H1 (cell line): ENCODE results near the gene UBXN11. TPM values are rescaled to one million over a fixed set of nuclear protein-coding genes. Genes with fewer than 3 reads are reported as not detected.

Experiments used
- CTCF ChIA-PET: fragments of 300-600 bp; sonication (Branson Sonifier 250); formaldehyde crosslinking; loops from one replicate; lab custom pipeline; 2021; ENCODE audit not compliant: partially characterized antibody; lab: Charles Lee
- POLR2A ChIA-PET: fragments of 300-600 bp; sonication (Branson Sonifier 250); formaldehyde crosslinking; loops from one replicate; lab custom pipeline; 2021; ENCODE audit warnings: inconsistent platforms; ENCODE audit not compliant: partially characterized antibody; lab: Charles Lee
- DNase-seq, 2 experiments: peaks; one replicate each; pipeline versions ENCODE4 v3.0.0 to v3.0.0-alpha.2; 2010 to 2022; ENCODE audit warnings: low spot score in 2 of 2, low read depth in 1 of 2, mixed read lengths in 1 of 2
- FAIRE-seq: peaks from 2 replicates; lab custom pipeline; 2011; peaks lifted over from hg19 to GRCh38; lab: Jason Lieb, UNC
- H2AFZ ChIP-seq: 2 replicates; pipeline ENCODE4 v1.8.1; 2012; ENCODE audit warnings: low read length, inconsistent platforms
- H2AK5ac ChIP-seq: 2 replicates; pipeline ENCODE4 v1.6.1; 2013; ENCODE audit warnings: low read depth, low read length
- H2BK120ac ChIP-seq: replicated peaks from 2 replicates; pipeline ENCODE3; 2013; ENCODE audit warnings: low read depth, low read length, inconsistent platforms
- H2BK12ac ChIP-seq: 2 replicates; pipeline ENCODE4 v1.6.1; 2013; ENCODE audit warnings: low read depth, low read length
- H2BK15ac ChIP-seq: 2 replicates; pipeline ENCODE4 v1.6.1; 2013; ENCODE audit warnings: low read length
- H2BK20ac ChIP-seq: 2 replicates; pipeline ENCODE4 v1.6.1; 2013; ENCODE audit warnings: low read length
- H2BK5ac ChIP-seq: 2 replicates; pipeline ENCODE4 v1.6.1; 2013; ENCODE audit warnings: low read depth, low read length
- H3K14ac ChIP-seq: 2 replicates; pipeline ENCODE4 v1.6.1; 2013; ENCODE audit warnings: inconsistent platforms; ENCODE audit not compliant: insufficient read length
- H3K18ac ChIP-seq: 2 replicates; pipeline ENCODE4 v1.6.1; 2013; ENCODE audit warnings: low read length; ENCODE audit errors: extremely low read depth
- H3K23ac ChIP-seq: 2 replicates; pipeline ENCODE4 v1.6.1; 2013; ENCODE audit warnings: inconsistent platforms; ENCODE audit not compliant: insufficient read length
- H3K23me2 ChIP-seq: 2 replicates; pipeline ENCODE4 v1.6.1; 2013; ENCODE audit warnings: low read depth, low read length
- H3K27ac ChIP-seq: 2 replicates; pipeline ENCODE4 v1.6.1; 2011; ENCODE audit warnings: low read depth, low read length, inconsistent platforms
- H3K27me3 ChIP-seq, 4 experiments: replicated peaks in 1 of 4; 1 replicate in 1 of 4; 2 replicates in 3 of 4; pipeline versions ENCODE4 v1.6.1 to v1.8.1; 2011 to 2013; ENCODE audit warnings: low read length in 3 of 4, mild to moderate bottlenecking in 3 of 4, inconsistent platforms in 2 of 4, mixed read lengths in 2 of 4, moderate library complexity in 1 of 4; ENCODE audit not compliant: control insufficient read depth in 3 of 4, insufficient read depth in 3 of 4; ENCODE audit errors: extremely low read depth in 1 of 4
- H3K36me3 ChIP-seq, 4 experiments: 2 replicates each; pipeline versions ENCODE4 v1.6.1 to v1.8.1; 2011 to 2013; ENCODE audit warnings: mild to moderate bottlenecking in 4 of 4, low read length in 3 of 4, moderate library complexity in 2 of 4, control low read depth in 1 of 4, inconsistent platforms in 1 of 4; ENCODE audit not compliant: insufficient read depth in 4 of 4, control insufficient read depth in 2 of 4
- H3K4ac ChIP-seq: replicated peaks from 2 replicates; pipeline ENCODE3; 2013; ENCODE audit warnings: low read length, low read depth, mixed read lengths, inconsistent platforms; ENCODE audit not compliant: insufficient read length
- H3K4me1 ChIP-seq, 4 experiments: replicated peaks in 1 of 4; 1 replicate in 1 of 4; 2 replicates in 3 of 4; pipeline versions ENCODE4 v1.6.1 to v1.8.1; 2011 to 2013; ENCODE audit warnings: low read length in 3 of 4, inconsistent platforms in 2 of 4, mixed read lengths in 1 of 4; ENCODE audit not compliant: insufficient read depth in 4 of 4, control insufficient read depth in 3 of 4
- H3K4me2 ChIP-seq, 2 experiments: 2 replicates each; pipeline versions ENCODE4 v1.6.1 to v1.8.1; 2011 to 2013; ENCODE audit warnings: low read depth in 2 of 2, low read length in 2 of 2, control low read depth in 1 of 2, inconsistent platforms in 1 of 2, mild to moderate bottlenecking in 1 of 2; ENCODE audit not compliant: insufficient read depth in 1 of 2
- H3K4me3 ChIP-seq, 4 experiments: fragments of 200-600, 300-600 bp in 1 of 4; sonication (generic), shearing (Covaris generic), sonication (Bioruptor Twin) in 1 of 4; 2 replicates each; pipeline versions ENCODE4 v1.5.1 to v1.8.1; 2011 to 2016; ENCODE audit warnings: low read length in 4 of 4, low read depth in 3 of 4, control low read depth in 2 of 4, inconsistent platforms in 2 of 4, mild to moderate bottlenecking in 2 of 4, mixed read lengths in 1 of 4, moderate library complexity in 1 of 4; ENCODE audit not compliant: insufficient read depth in 2 of 4; ENCODE audit errors: extremely low read depth in 1 of 4
- H3K56ac ChIP-seq: replicated peaks from 2 replicates; pipeline ENCODE3; 2013; ENCODE audit warnings: low read depth, mild to moderate bottlenecking, mixed read lengths, low read length, inconsistent platforms; ENCODE audit not compliant: insufficient read length
- H3K79me1 ChIP-seq: 2 replicates; pipeline ENCODE4 v1.6.1; 2013; ENCODE audit warnings: low read depth, low read length, control low read depth
- H3K79me2 ChIP-seq, 2 experiments: 2 replicates each; pipeline versions ENCODE4 v1.6.1 to v1.8.1; 2012 to 2013; ENCODE audit warnings: low read length in 2 of 2, mild to moderate bottlenecking in 2 of 2, inconsistent platforms in 1 of 2; ENCODE audit not compliant: insufficient read depth in 2 of 2, control insufficient read depth in 1 of 2
- H3K9ac ChIP-seq, 4 experiments: replicated peaks in 1 of 4; 1 replicate in 1 of 4; 2 replicates in 3 of 4; pipeline versions ENCODE4 v1.6.1 to v1.8.1; 2011 to 2013; ENCODE audit warnings: low read depth in 3 of 4, low read length in 3 of 4, control low read depth in 2 of 4, mild to moderate bottlenecking in 2 of 4, moderate library complexity in 2 of 4, inconsistent platforms in 1 of 4; ENCODE audit errors: extremely low read depth in 1 of 4
- H3K9me3 ChIP-seq, 2 experiments: 2 replicates each; pipeline versions ENCODE4 v1.6.1 to v1.8.1; 2012 to 2013; ENCODE audit warnings: mild to moderate bottlenecking in 2 of 2, moderate library complexity in 2 of 2, control low read depth in 1 of 2, inconsistent platforms in 1 of 2, low read depth in 1 of 2, low read length in 1 of 2, mixed read lengths in 1 of 2; ENCODE audit not compliant: insufficient read depth in 2 of 2
- H4K20me1 ChIP-seq, 2 experiments: replicated peaks in 1 of 2; 2 replicates each; pipeline versions ENCODE3 to v1.8.1; 2011 to 2013; ENCODE audit warnings: inconsistent platforms in 2 of 2, low read length in 2 of 2, mild to moderate bottlenecking in 1 of 2; ENCODE audit not compliant: insufficient read depth in 2 of 2, control insufficient read depth in 1 of 2
- H4K5ac ChIP-seq: 2 replicates; pipeline ENCODE4 v1.6.1; 2013; ENCODE audit warnings: low read length, low read depth, mixed read lengths, inconsistent platforms; ENCODE audit not compliant: insufficient read length
- H4K8ac ChIP-seq: 2 replicates; pipeline ENCODE4 v1.8.0; 2013; ENCODE audit warnings: mild to moderate bottlenecking, moderate library complexity, low read length, inconsistent platforms; ENCODE audit not compliant: insufficient read depth; ENCODE audit errors: extremely low read depth
- H4K91ac ChIP-seq: replicated peaks from 2 replicates; pipeline ENCODE3; 2013; ENCODE audit warnings: low read length, mixed read lengths, inconsistent platforms; ENCODE audit not compliant: insufficient read length
- BACH1 ChIP-seq: IDR thresholded peaks from 2 replicates; pipeline ENCODE4 v1.6.1; 2012; ENCODE audit warnings: low read length, improper control_type of control experiment
- CHD2 ChIP-seq: IDR thresholded peaks from 2 replicates; pipeline ENCODE4 v1.6.1; 2012; ENCODE audit warnings: low read length, improper control_type of control experiment
- EP300 ChIP-seq, 2 experiments: IDR thresholded peaks; 1 replicate in 1 of 2; 2 replicates in 1 of 2; pipeline ENCODE4 v1.6.1; 2011 to 2012; ENCODE audit warnings: low read depth in 2 of 2, low read length in 2 of 2, mild to moderate bottlenecking in 2 of 2, borderline replicate concordance in 1 of 2, inconsistent platforms in 1 of 2, moderate library complexity in 1 of 2
- GABPA ChIP-seq: IDR thresholded peaks from 2 replicates; pipeline ENCODE4 v1.6.1; 2011; ENCODE audit warnings: mild to moderate bottlenecking, low read length, moderate library complexity, borderline replicate concordance; ENCODE audit not compliant: insufficient read depth
- GTF2F1 ChIP-seq: IDR thresholded peaks from 2 replicates; pipeline ENCODE4 v1.6.1; 2012; ENCODE audit warnings: low read depth, low read length, improper control_type of control experiment, borderline replicate concordance
- JUND ChIP-seq: IDR thresholded peaks from 2 replicates; pipeline ENCODE4 v1.6.1; 2011; ENCODE audit warnings: mild to moderate bottlenecking, improper control_type of control experiment, low read length
- NRF1 ChIP-seq: IDR thresholded peaks from 2 replicates; pipeline ENCODE4 v1.6.1; 2011; ENCODE audit warnings: mild to moderate bottlenecking, low read depth, low read length, improper control_type of control experiment
- POU5F1 ChIP-seq: IDR thresholded peaks from 2 replicates; pipeline ENCODE4 v1.6.1; 2011; ENCODE audit warnings: low read depth, mild to moderate bottlenecking, low read length, moderate library complexity
- RNF2 ChIP-seq: fragments of 200-900, 300-1000 bp; sonication (generic); IDR thresholded peaks from 2 replicates; pipeline ENCODE4 v1.7.1; 2016; ENCODE audit warnings: borderline replicate concordance, low read depth, mild to moderate bottlenecking, antibody characterized with exemption, low read length; ENCODE audit not compliant: poor library complexity, severe bottlenecking; ENCODE audit errors: missing control alignments
- SIN3A ChIP-seq, 2 experiments: IDR thresholded peaks in 1 of 2; conservative IDR thresholded peaks in 1 of 2; 2 replicates each; pipeline ENCODE4 v1.6.1; 2011 to 2012; ENCODE audit warnings: low read length in 2 of 2, improper control_type of control experiment in 1 of 2, low read depth in 1 of 2, mild to moderate bottlenecking in 1 of 2
- SIX5 ChIP-seq: IDR thresholded peaks from 2 replicates; pipeline ENCODE4 v1.6.1; 2011; ENCODE audit warnings: mild to moderate bottlenecking, low read depth, low read length
- SP1 ChIP-seq: IDR thresholded peaks from 2 replicates; pipeline ENCODE4 v1.6.1; 2011; ENCODE audit warnings: low read depth, low read length
- USF2 ChIP-seq: IDR thresholded peaks from 2 replicates; pipeline ENCODE4 v1.6.1; 2011; ENCODE audit warnings: low read length, improper control_type of control experiment
- WGBS, 2 experiments: shearing (Covaris generic) in 1 of 2; methylation state at CpG; one replicate each; pipeline versions ENCODE4 v1.1.6 to v1.1.7; 2013 to 2015; ENCODE audit warnings: low lambda C conversion rate in 2 of 2, mixed read lengths in 2 of 2, inconsistent platforms in 1 of 2, low coverage in 1 of 2, missing lambda C conversion rate in 1 of 2; ENCODE audit not compliant: insufficient replicate concordance in 2 of 2, insufficient coverage in 1 of 2, insufficient read length in 1 of 2; ENCODE audit errors: extremely low coverage in 1 of 2, missing lambda C conversion rate in 1 of 2; 5-methylcytosine and 5-hydroxymethylcytosine counted together
- polyA plus RNA-seq, 7 experiments: library from polyadenylated mRNA; depleted of rRNA in 3 of 7; stranded (reverse) in 5 of 7; unstranded in 2 of 7; fragments of >200 nt in 5 of 7; fragments of 200-250 nt in 2 of 7; gene quantifications; 1 replicate in 5 of 7; 2 replicates in 1 of 7; 4 replicates in 1 of 7; pipeline versions ENCODE4 v1.2.1 to v1.2.3, GENCODE V29; 2011 to 2013; ENCODE audit warnings: missing spikeins in 2 of 7, mixed read lengths in 2 of 7
- total RNA-seq: library from RNA; stranded (reverse); fragmentation: NEBNext Ultra II Directional; extraction: Animal tissue kit (Norgen Biotek cat#: 25700); gene quantifications from 2 replicates; pipeline ENCODE4 v1.2.1, GENCODE V29; 2021

UBXN11 gene
- total and polyA plus RNA-seq, 2 of the 8 experiments (the other 6 are each of a cell fraction or from before 2014, with no cell fraction given) = 6.3 to 10.4 TPM

- ChIA-PET POLR2A (interaction anchor here (0.6 to 1.0 kb wide), 4 partner anchors 12 to 23 kb away, joined by 3 to 5 read pairs (median 4); partner anchors contain the start of gene CEP85), CTCF (interaction anchor here (0.7 to 2.0 kb wide), 6 partner anchors 9 to 160 kb away, joined by 3 to 9 read pairs (median 4); partner anchors contain the start of gene CATSPER4)
- no peak overlapping the region for H3K14ac ChIP-seq
- H2BK12ac ChIP-seq = no peak overlapping the region
- no peak for FAIRE-seq
- no peak overlapping the region for H2AFZ ChIP-seq
- no peak overlapping the region for H2AK5ac ChIP-seq
- no peak overlapping the region for H2BK20ac ChIP-seq
- H3K27me3 ChIP-seq = no peaks in the 10 kb centered on the region
- H3K18ac ChIP-seq = no peak overlapping the region
- no peak overlapping the region for H3K9ac ChIP-seq
- no peak overlapping the region for H3K4ac ChIP-seq
- no peak overlapping the region for H2BK15ac ChIP-seq
- no peak overlapping the region for H3K4me3 ChIP-seq
- H3K23ac ChIP-seq = no peak overlapping the region
- no peak overlapping the region for H4K8ac ChIP-seq
- H3K79me1 ChIP-seq = no peaks in the 10 kb centered on the region
- DNase-seq = no peak
- no peaks in the 10 kb centered on the region for H3K23me2 ChIP-seq
- H3K79me2 ChIP-seq = peaks cover 0 to 3% of the 10 kb centered on the region in 2 experiments; a peak in 1 of 4 replicates
- no peak overlapping the region for H2BK5ac ChIP-seq
- H4K20me1 ChIP-seq = peaks cover 0 to 2% of the 10 kb centered on the region in 2 experiments
- no peaks in the 10 kb centered on the region for H3K9me3 ChIP-seq
- no peaks in the 10 kb centered on the region for H3K4me1 ChIP-seq
- H4K91ac ChIP-seq = no peak overlapping the region
- H3K36me3 ChIP-seq = peaks cover 23 to 62% (median 49%) of the 10 kb centered on the region in 4 experiments
- no peak overlapping the region for H2BK120ac ChIP-seq
- H3K56ac ChIP-seq = no peak overlapping the region
- no peak overlapping the region for H4K5ac ChIP-seq
- H3K27ac ChIP-seq = no peak overlapping the region
- no peak overlapping the region for H3K4me2 ChIP-seq
- WGBS, 2 experiments = 95% methylated on average over 2 of the region's 2 CpGs; no CpG with 5 or more reads in 1 of the 2 experiments
- TF ChIP-seq EP300 (IDR thresholded peaks at IDR 0.05; ENCODE audit: borderline replicate concordance in 1 of 2, low read depth in 2 of 2, low read length in 2 of 2) (no peak), SP1 (no peak), JUND (no peak), GTF2F1 (no peak), CHD2 (no peak), USF2 (no peak), SIX5 (no peak), NRF1 (no peak), SIN3A (conservative IDR thresholded peaks at IDR 0.05 in 1 of 2, IDR thresholded peaks at IDR 0.05 in 1 of 2; ENCODE audit: low read depth in 1 of 2, low read length in 2 of 2) (no peak), POU5F1 (no peak), RNF2 (no peak), GABPA (no peak), BACH1 (no peak)
Observed at GRCh38 chr1:26257222-26257621, 49.2 kb downstream of the UBXN11 start.
